ENCODE data around the gene EIF4EBP3.

The EIF4EBP3 gene

GRCh38 chr5:140547508-140548299, at the start of gene EIF4EBP3:
TSS of gene EIF4EBP3 (plus strand) at chr5:140547662. CDS start at chr5:140547738, 76 bp downstream.
- DNase-seq, result peak; percentile 44 to 98 (median 94)

GRCh38 chr5:140497897-140498296, 49.6 kb upstream of the EIF4EBP3 start:
- no peak for DNase-seq

GRCh38 chr5:140498591-140498990, 48.9 kb upstream of the EIF4EBP3 start:
- no peak for DNase-seq

- DNase-seq, result no peak
Observed at GRCh38 chr5:140502834-140503233, 44.6 kb upstream of the EIF4EBP3 start.

GRCh38 chr5:140509898-140510297, 37.6 kb upstream of the EIF4EBP3 start:
- no peak for DNase-seq

- DNase-seq, result no peak
Observed at GRCh38 chr5:140513124-140513523, 34.3 kb upstream of the EIF4EBP3 start.

GRCh38 chr5:140524003-140524402, 23.5 kb upstream of the EIF4EBP3 start:
- no peak for DNase-seq

- DNase-seq, result no peak
Observed at GRCh38 chr5:140540227-140540626, 7.2 kb upstream of the EIF4EBP3 start.

GRCh38 chr5:140542972-140543371, 4.5 kb upstream of the EIF4EBP3 start:
- DNase-seq, result no peak

- no peak for DNase-seq
Observed at GRCh38 chr5:140544986-140545385, 2.5 kb upstream of the EIF4EBP3 start.

- no peak for DNase-seq
Observed at GRCh38 chr5:140545606-140546005, 1.9 kb upstream of the EIF4EBP3 start.

- DNase-seq, result no peak
Observed at GRCh38 chr5:140546851-140547507, 483 bp upstream of the EIF4EBP3 start.

GRCh38 chr5:140548300-140548688, 832 bp downstream of the EIF4EBP3 start:
- no peak for DNase-seq

GRCh38 chr5:140548791-140549190, 1.3 kb downstream of the EIF4EBP3 start:
- DNase-seq, result no peak

- DNase-seq, result peak in 8 of 56 donors; percentile 3 to 38 (median 13)
Observed at GRCh38 chr5:140549237-140550144, 2.0 kb downstream of the EIF4EBP3 start.

- DNase-seq, result peak in 3 of 56 donors; percentile 9 to 20 (median 9)
Observed at GRCh38 chr5:140550147-140551079, 3.0 kb downstream of the EIF4EBP3 start.

GRCh38 chr5:140551872-140552271, 4.4 kb downstream of the EIF4EBP3 start:
- no peak for DNase-seq

GRCh38 chr5:140553657-140554056, 6.2 kb downstream of the EIF4EBP3 start:
- no peak for DNase-seq

GRCh38 chr5:140554454-140554853, 7.0 kb downstream of the EIF4EBP3 start:
- DNase-seq, result no peak

- DNase-seq, result no peak
Observed at GRCh38 chr5:140555747-140556312, 8.4 kb downstream of the EIF4EBP3 start.

All from amygdala (tissue), 56 donors.